ENCODE results near the gene ADTRP. TPM values are rescaled to one million over a fixed set of nuclear protein-coding genes. Genes with fewer than 3 reads are reported as not detected.

Gene ADTRP
- total and polyA plus RNA-seq, 2 of the 13 experiments (the other 11 are each of a cell fraction or from before 2014, with no cell fraction given), result not detected

- Histone ChIP-seq H3K27ac (ENCODE audit: extremely low read length, insufficient read depth, low read length) (no peak overlapping the region), H3K79me2 (ENCODE audit: insufficient read depth, low read length) (no peaks in the 10 kb centered on the region), H4K20me1 (ENCODE audit: insufficient read depth, low read length) (no peaks in the 10 kb centered on the region), H3K4me3 (replicated peaks in 1 of 3; ENCODE audit: insufficient read depth in 1 of 3, low read depth in 2 of 3, low read length in 3 of 3) (no peak overlapping the region; a peak in 1 of 6 replicates), H3K36me3 (replicated peaks in 1 of 2; ENCODE audit: control insufficient read depth in 1 of 2, insufficient read depth in 2 of 2, low read length in 2 of 2) (no peaks in the 10 kb centered on the region), H3K9me3 (ENCODE audit: low read length) (no peaks in the 10 kb centered on the region), H3K4me1 (ENCODE audit: insufficient read depth, low read length) (no peaks in the 10 kb centered on the region), H3K9ac (ENCODE audit: insufficient read depth, low read depth, low read length) (no peak overlapping the region), H2AFZ (ENCODE audit: low read length) (no peak overlapping the region), H3K27me3 (ENCODE audit: control insufficient read depth in 1 of 2, insufficient read depth in 2 of 2, low read length in 2 of 2) (peaks cover 2 to 38% of the 10 kb centered on the region in 2 experiments; a peak in 3 of 5 replicates), H3K4me2 (ENCODE audit: low read depth, low read length) (no peak overlapping the region)
- intact Hi-C loops (cut with micrococcal nuclease; ENCODE audit: unreplicated experiment) (no loop called here), in situ Hi-C loops (cut with HindIII; ENCODE audit: extremely low pct_ligation_motif_present, low pct_unique_long_range_greater_than_20kb) (no loop called here)
- ChIA-PET CTCF (ENCODE audit: low intra/inter-chr PET ratio, low total read pairs) (no interaction called here), POLR2A (no interaction called here)
- ATAC-seq (no peak; the same call in 2 of the 3 replicates), DNase-seq (ENCODE audit: low spot score) (no peak), FAIRE-seq (no peak)
- BruUV-seq (replicated peaks), result no TSS peak
- WGBS (ENCODE audit: low lambda C conversion rate), result 27% methylated on average over 11 of the region's 11 CpGs
- no peak for TF ChIP-seq HNRNPL (IDR thresholded peaks at IDR 0.05; ENCODE audit: low read depth, low read length)
- no peak for TF ChIP-seq ZNF263 (CRISPR knock-in tag; IDR thresholded peaks at IDR 0.05)
These were observed 8.6 kb downstream of the ADTRP start for GRCh38 chr6:11769811-11770545.

- peaks cover 2 to 38% of the 10 kb centered on the region in 2 experiments; a peak in 3 of 5 replicates for H3K27me3 ChIP-seq (ENCODE audit: control insufficient read depth in 1 of 2, insufficient read depth in 2 of 2, low read length in 2 of 2)
- no peaks in the 10 kb centered on the region for H3K9me3 ChIP-seq (ENCODE audit: low read length)
- H3K79me2 ChIP-seq (ENCODE audit: insufficient read depth, low read length), result no peaks in the 10 kb centered on the region
- H3K27ac ChIP-seq (ENCODE audit: extremely low read length, insufficient read depth, low read length), result no peak overlapping the region
- 27% methylated on average over 2 of the region's 2 CpGs for WGBS (ENCODE audit: low lambda C conversion rate)
- intact Hi-C loops (cut with micrococcal nuclease; ENCODE audit: unreplicated experiment), result no loop called here
- ATAC-seq (no peak), FAIRE-seq (no peak), DNase-seq (ENCODE audit: low spot score) (no peak)
- no TSS peak for BruUV-seq (replicated peaks)
- ChIA-PET POLR2A (no interaction called here), CTCF (ENCODE audit: low intra/inter-chr PET ratio, low total read pairs) (no interaction called here)
- H3K36me3 ChIP-seq (replicated peaks in 1 of 2; ENCODE audit: control insufficient read depth in 1 of 2, insufficient read depth in 2 of 2, low read length in 2 of 2), result no peaks in the 10 kb centered on the region
- H4K20me1 ChIP-seq (ENCODE audit: insufficient read depth, low read length), result no peaks in the 10 kb centered on the region
- H3K4me2 ChIP-seq (ENCODE audit: low read depth, low read length), result no peak overlapping the region
- in situ Hi-C loops (cut with HindIII; ENCODE audit: extremely low pct_ligation_motif_present, low pct_unique_long_range_greater_than_20kb), result no loop called here
- H3K4me3 ChIP-seq (replicated peaks in 1 of 3; ENCODE audit: insufficient read depth in 1 of 3, low read depth in 2 of 3, low read length in 3 of 3), result no peak overlapping the region
- H3K4me1 ChIP-seq (ENCODE audit: insufficient read depth, low read length), result no peaks in the 10 kb centered on the region
- H2AFZ ChIP-seq (ENCODE audit: low read length), result no peak overlapping the region
- no peak overlapping the region for H3K9ac ChIP-seq (ENCODE audit: insufficient read depth, low read depth, low read length)
- TF ChIP-seq PHF5A (CRISPR knock-in tag; IDR thresholded peaks at IDR 0.05; ENCODE audit: low read depth, unreplicated experiment), result no peak
These were observed 9.4 kb downstream of the ADTRP start for GRCh38 chr6:11769244-11769643.

Data from HepG2 (cell line).